HG03558 (cell line): ENCODE measurements around the gene GPR137B.

Experiments used
- ATAC-seq: cut with Tn5 transposase; IDR thresholded peaks from one replicate; pipeline ENCODE4 v1.9.1; 2021; ENCODE audit warnings: moderate number of reproducible peaks; ENCODE audit not compliant: unreplicated experiment; ENCODE audit errors: extremely low read depth

The GPR137B gene

DNA sequence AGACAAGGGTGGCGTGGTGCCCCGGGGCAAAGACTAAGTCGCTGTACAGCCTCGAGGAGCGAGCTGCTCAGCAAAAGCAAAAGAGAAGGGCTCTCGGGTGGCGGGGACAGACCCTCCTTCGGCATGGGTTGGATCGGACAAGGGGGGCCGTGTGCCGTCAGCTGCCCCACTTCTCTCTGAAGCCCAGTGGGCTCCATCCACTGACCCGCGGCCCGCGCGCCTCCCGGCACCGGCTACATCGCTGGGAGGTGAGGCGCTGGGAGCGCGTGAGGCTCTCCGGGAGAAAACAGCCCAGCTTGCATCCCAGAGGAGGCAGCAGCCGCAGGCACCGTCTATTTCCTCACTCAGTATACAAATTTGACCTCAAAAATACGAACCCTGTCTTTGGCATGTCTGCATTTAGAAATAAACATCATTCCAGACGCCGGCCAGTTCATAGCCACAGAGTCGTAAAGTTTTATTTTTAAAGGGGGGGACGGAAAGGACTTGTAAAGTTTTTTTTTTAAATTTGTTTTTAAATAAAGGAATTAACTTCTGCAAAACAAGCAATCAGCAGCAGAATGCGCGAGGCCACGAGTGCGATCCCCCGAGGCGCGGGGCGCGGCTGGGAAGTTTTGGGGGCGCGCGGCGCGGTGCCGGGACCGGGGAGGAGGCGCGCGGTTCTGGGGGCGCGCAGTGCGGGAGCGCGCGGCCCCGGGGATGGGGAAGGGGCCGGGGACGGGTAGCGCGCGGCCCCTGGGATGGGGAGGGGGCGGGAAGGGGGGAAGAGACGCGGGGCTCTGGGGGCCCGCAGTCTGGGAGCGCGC, 689 bp upstream of the GPR137B start:
- ATAC-seq = no peak

DNA sequence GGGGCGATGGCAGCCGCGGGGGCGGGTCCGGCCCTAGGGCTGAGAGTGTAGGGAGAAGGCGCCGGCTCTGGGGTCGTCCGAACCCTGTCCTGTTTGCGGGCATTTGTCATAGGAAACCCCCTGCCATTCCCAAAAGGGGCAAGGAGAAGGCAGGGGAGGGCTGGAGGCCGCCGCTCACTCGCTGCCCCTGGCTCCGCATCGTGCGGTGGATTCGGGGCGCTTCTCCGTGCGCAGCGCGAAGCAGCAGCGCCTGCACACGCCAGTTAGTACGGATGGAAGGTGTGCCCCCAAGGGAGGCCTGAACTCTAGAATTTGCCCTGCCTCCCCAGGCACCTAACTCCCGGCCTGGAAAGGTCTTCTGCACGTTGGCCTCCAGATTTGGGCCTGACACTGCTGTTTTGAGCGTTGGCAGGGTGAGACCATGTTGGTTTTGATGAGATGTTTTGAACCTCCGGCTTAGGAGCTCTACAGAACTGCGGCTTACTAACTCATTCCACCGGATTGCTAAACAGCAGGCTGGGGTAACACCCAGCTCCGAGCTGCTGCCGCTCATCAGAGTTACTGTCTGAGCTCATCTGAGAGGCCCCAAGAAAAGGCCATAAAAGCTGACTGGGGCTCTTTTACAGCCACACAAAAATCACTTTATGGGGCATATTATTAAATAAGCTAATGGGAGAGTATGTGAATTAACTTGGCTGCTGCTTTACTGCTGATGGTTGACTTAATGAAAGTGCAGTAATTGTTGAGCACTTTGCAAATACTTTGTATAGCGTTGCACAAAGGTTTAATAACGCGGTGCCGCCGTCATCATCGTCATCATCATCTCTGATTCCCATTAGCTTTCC, 987 bp downstream of the GPR137B start:
- ATAC-seq = peak; percentile 15

- ATAC-seq = no peak
These were observed 1.7 kb downstream of the GPR137B start for GRCh38 chr1:236144033-236144432.

DNA sequence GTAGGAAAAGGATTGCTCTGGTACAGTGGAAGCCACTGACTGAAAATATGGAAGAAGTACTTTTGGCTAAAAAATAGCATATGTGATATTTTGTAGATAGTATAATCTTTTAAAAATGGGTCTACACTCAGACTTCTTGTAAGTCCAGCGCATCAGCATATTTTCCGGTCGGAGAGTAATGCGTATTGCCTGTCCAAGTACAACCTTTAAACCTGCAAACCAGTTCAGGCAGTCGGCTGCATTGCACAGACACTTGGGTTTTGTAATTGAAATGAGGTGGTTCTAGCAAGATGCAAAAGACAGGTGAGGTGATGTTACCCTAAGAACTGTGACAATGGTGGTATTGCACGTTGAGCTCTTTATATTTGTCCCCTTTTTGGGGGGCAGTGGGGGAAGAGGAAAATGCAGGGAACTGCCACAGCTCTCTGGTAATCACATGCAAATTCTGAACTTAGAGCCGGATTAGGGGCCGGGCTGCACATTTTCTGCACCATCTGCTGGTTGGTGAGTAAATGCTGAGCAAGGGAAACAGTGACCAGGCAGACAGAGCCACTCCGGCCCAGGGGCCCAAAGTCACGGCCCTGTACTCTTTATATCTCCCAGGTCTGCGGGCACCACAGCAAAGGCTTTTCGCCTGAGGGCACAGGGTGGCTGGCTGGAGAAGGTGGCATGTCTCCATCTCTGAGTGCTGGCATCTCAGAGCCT, 2.3 kb downstream of the GPR137B start:
- ATAC-seq = no peak

DNA sequence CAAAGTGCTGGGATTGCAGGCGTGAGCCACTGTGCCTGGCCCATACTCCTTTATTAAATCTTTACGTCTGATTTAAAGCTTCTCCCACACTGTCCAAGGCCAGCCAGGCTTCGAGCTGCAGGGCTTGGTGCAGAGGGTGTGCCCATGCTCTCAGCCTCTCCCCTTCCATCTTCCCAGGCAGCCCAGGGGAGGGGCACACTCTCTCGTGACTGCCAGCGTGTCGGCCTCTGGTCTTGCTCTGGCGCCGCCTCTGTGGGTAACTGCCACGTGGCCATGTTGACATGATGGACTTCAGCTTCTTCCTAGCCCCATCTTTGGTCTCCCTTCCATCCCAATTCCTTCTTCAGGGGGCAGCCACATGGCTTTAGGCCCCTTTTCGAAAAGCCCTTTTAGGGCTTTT, 4.7 kb downstream of the GPR137B start:
- no peak for ATAC-seq

DNA sequence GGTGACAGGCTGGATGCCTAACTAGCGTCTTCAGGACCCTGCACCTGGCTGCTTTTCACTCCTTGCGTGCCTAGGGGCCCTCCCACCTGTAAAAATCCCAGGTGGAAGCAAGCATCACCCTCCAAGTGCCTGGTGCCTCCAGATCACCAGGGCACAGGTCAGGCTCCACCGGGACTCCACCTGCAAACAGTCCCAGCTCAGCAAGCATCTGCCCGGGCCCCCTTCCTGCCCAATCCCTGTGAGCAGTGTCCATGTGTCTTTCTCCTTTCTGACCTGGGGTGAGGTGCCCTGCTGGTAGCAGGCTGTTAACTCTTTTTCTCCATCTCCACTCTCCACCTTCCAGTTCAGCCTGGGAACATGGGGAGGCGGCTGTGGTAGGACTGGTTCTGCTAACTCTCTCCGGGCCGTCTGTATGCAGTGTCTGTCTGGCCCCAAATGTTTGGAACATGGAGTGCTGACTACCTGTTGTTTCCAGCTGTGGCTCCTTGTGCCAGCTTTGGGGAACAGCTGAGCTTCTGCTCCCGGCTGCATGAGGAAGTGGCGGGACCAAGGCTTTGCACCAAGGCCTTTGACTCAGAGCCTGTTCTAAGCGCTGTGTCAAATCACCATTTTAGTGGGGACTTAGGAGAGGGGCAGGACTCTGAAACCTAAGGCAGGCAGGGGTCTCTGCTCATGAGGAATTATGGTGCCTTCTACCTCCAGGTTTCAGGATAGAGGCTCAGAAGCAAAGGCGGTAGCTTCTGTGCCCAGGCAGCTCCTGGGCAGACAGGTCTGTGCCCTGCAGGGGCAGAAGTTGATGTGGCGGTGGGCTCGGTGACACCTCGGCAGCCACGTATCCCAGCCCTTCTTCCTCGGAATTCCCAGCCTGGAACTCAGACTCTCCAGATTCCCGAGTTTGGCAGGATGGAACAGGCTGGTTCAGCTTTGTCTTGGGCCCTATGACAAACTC, 5.5 kb downstream of the GPR137B start:
- ATAC-seq = no peak

DNA sequence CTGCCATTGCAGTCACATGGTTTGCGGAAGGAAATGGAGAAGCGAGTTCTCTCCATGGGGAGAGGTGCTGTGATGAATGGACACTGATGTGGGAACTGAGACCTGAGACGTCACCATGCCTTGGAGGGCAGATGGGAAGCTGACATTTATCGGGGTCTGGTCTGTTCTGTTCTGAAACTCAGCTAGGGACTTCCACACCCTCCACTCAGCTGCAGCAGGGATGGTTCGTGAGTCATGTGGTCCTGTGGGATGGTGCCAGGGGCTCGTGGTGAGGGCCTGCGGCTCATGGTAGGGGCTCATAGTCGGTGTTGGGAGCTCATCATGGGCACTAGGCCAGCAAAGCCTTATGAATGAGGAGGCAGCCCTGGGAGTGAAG, 6.1 kb downstream of the GPR137B start:
- no peak for ATAC-seq

- ATAC-seq = no peak
These were observed 6.8 kb downstream of the GPR137B start for GRCh38 chr1:236149003-236149595.

DNA sequence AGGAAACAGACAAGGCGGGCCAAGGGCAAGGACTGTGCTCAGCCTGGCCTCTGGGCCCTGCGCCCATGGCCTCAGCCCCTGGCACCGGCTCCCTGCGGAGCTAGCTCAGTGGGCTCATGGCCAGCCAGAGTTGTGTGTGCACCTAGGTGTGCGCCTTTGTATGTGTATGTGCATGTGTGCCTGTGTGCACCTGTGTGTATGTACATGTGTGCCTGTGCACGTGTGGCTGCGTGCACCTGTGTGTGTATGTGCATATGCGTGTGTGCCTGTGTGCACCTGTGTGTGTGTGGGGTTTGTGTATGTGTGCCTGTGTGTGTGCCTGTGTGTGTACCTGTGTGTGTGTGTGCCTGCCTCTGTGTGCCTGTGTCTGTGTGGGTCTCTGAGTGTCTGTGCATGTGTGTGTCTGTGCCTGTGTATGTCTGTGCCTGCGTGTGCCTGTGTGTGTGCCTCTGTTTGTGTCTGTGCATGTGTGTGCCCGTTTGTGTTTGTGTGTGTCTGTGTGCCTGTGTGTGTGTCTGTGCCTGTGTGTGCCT, 7.4 kb downstream of the GPR137B start:
- ATAC-seq = no peak

DNA sequence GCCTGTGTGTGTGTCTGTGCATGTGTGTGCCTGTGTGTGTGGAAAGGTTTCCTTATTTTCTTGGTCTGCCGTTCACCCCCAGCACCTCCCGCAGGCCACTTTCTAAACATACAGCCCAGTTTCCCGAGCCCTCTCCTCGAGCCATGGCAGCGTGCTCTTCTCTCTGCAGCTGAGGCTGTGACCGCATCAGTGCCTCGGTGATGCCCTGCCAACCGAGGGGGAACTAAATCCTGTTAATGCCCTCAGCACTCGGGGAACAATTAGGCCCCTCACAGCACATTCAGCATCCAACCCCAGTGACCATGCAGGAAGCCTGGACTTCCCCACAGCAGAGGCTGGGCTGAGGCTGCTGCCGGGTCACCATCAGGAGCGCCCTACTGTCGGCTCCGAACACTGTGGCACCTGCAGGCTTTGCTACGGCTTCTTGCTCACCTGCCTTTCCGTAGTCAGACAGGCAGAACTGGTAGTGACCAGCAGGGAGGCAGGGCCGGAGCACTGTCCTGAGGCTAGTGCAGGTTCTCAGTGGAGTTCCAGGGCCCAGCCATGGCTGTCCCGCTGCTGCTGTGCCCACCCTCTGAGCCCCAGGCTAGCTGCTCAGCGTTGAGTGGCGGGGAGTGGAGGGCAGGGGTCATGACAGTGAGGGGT, 8.1 kb downstream of the GPR137B start:
- ATAC-seq = no peak

DNA sequence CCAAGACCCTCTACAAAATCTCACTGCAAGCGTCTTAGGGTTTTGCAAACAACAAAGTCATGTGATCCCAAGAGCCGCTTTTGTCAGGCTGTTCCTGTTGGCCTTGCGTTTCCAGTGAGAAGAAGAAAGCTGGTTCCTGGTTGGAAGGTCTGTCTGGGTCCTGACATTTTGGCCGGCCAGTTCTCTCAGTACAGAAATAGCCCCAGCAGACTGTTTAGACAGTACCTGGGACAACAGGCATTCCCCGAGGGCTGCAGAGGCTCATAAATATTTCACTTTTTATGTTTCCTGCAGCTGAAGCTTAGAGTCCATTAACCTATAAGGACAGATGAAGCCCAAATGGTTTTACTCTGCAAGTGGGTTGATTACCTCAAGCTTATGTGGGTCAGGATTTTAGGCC, 8.6 kb downstream of the GPR137B start:
- ATAC-seq = no peak

- no peak for ATAC-seq
These were observed 9.5 kb downstream of the GPR137B start for GRCh38 chr1:236151739-236152424.

DNA sequence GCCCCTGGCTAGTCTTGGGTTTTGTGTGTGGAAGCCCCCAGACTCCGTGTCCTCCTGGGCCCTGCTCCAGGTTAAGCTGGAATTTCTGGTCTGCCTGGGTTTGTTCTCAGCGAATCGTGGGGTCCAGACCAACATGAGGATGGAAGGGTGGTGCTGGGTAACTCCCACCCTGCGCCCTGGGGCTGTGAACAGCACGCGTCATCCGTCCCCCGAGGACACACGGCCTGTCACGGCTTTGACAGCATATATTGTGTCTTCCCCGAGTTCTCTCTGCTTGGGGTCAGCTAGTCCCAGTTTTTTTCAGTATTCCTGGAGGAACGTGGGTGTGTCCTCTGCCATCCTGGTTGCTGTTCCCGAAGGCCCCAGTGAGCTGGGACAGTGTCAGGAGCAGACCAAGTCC, 11.8 kb downstream of the GPR137B start:
- ATAC-seq = no peak

- ATAC-seq = no peak
These were observed 12.5 kb downstream of the GPR137B start for GRCh38 chr1:236154671-236155398.

DNA sequence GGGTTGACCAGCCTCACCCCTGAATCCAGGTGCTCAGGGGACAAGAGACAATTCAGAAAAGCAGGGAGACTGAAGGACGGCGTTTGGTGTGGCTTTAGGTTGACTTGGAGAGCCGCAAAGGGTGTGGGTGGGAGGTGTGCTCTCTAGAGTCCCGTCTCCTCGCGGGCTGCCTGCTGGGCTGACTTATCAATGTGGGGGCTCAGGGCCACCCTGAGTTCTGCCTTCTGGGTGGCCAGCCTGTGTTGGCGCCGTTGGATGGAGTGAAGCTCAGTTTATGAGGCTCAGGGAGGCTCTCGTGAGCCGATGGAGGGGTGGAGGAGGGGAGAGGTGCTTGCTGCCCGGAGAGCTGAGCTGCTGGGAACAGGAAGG, 13.0 kb downstream of the GPR137B start:
- no peak for ATAC-seq

DNA sequence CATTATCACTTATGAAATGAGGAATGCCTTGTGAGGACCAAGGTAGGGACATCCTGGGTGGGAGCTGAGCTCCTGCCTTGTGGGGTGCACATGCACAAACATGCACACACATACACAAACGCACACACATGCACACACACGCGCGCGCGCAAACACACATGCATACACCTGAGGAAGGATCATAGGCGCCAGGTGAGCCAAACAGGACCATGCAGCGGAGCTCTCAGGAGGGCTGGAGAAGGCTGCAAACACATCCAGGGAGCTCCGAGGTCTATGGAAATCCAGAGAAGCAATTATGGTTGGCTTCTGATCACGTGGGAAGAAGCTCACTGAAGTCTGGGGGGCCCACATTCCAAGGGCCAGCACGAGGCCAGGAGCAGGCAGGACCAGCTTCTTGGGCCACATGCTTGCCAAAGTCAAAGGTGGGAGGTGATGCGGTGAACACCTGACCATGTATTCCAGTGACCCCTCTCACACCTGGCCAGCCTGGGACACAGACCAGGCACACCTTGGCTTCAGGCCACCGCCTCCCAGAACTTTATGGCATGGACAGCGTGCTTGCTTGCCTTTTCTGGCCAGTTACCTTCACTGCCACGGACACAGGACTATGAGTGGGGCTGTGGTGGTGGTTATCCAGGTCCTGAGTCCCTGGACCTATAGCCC, 13.6 kb downstream of the GPR137B start:
- ATAC-seq = no peak
